Measurements from ENCODE around the gene MRTFA.

DNA sequence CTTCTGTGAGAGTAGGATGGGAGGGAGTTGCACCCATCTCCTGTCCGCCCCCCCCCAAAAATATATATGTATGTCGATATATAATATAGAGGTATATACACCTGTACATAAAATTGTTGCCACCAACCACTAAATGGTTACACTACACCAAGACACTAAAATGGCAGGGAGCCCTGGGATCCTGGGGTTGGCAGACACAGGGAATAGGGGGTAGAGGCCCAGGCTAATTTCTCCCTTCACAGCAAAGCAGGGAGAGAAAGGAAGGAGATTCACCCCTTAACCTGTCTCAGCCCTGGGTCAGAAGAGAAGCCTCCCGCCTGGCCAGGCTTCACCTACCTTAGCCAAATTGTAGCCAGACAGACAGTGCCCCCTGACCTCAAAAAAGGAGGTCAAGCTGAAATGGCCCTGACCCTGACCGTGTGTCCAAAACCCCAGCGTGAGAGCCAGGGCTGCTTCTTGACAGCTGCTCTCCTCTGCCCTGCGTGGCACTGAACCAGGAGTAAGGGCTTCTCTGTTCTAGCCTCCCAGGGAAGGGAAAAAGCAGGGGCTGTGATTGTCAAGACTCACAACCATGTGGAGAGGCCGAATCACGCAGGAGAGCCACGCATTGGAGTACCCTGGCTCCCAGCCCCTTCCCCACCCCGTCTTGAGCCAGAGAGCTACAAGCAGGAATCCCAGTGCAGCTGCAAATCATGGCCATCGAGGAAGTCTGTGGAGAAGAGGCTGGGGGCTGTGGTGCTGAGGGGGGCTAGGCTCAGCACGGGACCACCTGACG lies 225.6 kb downstream of the MRTFA start:
- TF ChIP-seq, protein P1, sequence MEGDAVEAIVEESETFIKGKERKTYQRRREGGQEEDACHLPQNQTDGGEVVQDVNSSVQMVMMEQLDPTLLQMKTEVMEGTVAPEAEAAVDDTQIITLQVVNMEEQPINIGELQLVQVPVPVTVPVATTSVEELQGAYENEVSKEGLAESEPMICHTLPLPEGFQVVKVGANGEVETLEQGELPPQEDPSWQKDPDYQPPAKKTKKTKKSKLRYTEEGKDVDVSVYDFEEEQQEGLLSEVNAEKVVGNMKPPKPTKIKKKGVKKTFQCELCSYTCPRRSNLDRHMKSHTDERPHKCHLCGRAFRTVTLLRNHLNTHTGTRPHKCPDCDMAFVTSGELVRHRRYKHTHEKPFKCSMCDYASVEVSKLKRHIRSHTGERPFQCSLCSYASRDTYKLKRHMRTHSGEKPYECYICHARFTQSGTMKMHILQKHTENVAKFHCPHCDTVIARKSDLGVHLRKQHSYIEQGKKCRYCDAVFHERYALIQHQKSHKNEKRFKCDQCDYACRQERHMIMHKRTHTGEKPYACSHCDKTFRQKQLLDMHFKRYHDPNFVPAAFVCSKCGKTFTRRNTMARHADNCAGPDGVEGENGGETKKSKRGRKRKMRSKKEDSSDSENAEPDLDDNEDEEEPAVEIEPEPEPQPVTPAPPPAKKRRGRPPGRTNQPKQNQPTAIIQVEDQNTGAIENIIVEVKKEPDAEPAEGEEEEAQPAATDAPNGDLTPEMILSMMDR (IDR thresholded peaks at IDR 0.05), result no peak
- no peak for TF ChIP-seq POLR2A (IDR thresholded peaks at IDR 0.05)
